Measurements from ENCODE around the gene PLEKHM2.

Gene PLEKHM2

DNA sequence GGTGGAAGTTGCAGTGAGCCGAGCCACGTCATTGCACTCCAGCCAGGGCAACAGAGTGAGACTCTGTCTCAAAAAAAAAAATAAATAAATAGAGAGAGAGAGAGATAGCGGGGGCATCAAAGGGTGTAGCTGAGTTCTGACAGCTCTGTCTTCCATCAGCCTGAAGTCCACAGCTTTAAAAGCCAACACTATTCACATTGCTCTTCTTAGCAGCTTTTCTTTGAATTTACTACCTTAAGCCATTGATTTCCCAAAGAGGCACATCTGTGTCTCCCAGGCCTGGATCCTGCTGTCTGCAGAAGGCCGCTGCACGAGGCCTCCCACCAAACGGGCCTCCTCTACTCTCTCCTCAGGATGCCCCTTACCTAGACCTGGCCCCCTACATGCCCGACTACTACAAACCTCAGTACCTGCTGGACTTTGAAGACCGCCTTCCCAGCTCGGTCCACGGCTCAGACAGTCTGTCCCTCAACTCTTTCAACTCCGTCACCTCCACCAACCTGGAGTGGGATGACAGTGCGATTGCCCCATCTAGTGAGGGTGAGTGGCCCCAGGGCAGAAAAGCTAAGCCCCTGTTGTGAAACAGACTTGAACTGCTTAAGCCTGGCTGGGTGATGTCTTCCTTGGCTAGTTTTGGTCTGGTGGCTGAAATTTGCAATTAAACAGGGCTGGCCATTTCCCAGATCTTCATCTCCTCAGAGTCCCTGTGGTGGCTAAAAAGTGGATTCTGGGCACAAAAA is 35.4 kb downstream of the PLEKHM2 start:
- H3K27me3 ChIP-seq (ENCODE audit: insufficient read depth, insufficient read length): no peaks in the 10 kb centered on the region

DNA sequence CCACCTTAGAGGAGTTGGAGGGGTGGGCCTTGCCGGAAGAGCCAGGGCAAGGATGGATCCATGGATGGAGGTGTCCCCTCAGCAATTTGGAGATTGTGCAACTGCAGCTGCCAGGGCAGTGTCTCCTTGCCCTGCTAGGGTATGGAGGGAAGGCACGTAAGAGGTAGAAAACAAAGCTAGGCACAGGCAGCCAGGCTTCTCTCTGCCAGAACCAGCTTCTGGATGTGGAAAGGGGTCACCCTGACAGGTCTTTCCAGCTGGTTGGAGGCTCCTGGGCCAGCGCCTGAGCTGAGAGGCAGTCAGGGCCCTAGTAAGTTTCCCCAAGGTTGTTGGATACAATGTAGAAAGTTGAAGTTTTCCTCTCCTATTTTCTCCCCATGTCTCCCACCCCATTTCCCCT is 36.7 kb downstream of the PLEKHM2 start:
- DNase-seq (ENCODE audit: low read depth, low spot score): no peak
- Histone ChIP-seq H3K9me3 (ENCODE audit: insufficient read depth, low read length) (no peaks in the 10 kb centered on the region), H3K27me3 (ENCODE audit: insufficient read depth, insufficient read length) (no peaks in the 10 kb centered on the region), H3K9ac (ENCODE audit: insufficient read length, low read depth) (no peak overlapping the region), H3K4me3 (ENCODE audit: insufficient read length, low read depth) (no peak overlapping the region), H3K36me3 (ENCODE audit: insufficient read depth, insufficient read length, low read length) (peaks cover 67% of the 10 kb centered on the region), H3K4me1 (ENCODE audit: insufficient read depth, insufficient read length) (peaks cover 8% of the 10 kb centered on the region)
- TF ChIP-seq ZNF274 (IDR thresholded peaks at IDR 0.05; ENCODE audit: low read depth, low read length) (no peak), SUZ12 (IDR thresholded peaks at IDR 0.05; ENCODE audit: extremely low read depth, insufficient read depth, insufficient read length) (no peak), YY1 (IDR thresholded peaks at IDR 0.05; ENCODE audit: insufficient read depth, insufficient read length) (no peak)

More for the DNA sequence above, 35.4 kb downstream of the PLEKHM2 start:
- Histone ChIP-seq H3K4me3 (ENCODE audit: insufficient read length, low read depth) (no peak overlapping the region), H3K4me1 (ENCODE audit: insufficient read depth, insufficient read length) (peaks cover 6% of the 10 kb centered on the region), H3K9ac (ENCODE audit: insufficient read length, low read depth) (no peak overlapping the region), H3K36me3 (ENCODE audit: insufficient read depth, insufficient read length, low read length) (peaks cover 57% of the 10 kb centered on the region), H3K9me3 (ENCODE audit: insufficient read depth, low read length) (no peaks in the 10 kb centered on the region)
- no peak for DNase-seq (ENCODE audit: low read depth, low spot score)
- TF ChIP-seq YY1 (IDR thresholded peaks at IDR 0.05; ENCODE audit: insufficient read depth, insufficient read length) (no peak), ZNF274 (IDR thresholded peaks at IDR 0.05; ENCODE audit: low read depth, low read length) (no peak), SUZ12 (IDR thresholded peaks at IDR 0.05; ENCODE audit: extremely low read depth, insufficient read depth, insufficient read length) (no peak)

DNA sequence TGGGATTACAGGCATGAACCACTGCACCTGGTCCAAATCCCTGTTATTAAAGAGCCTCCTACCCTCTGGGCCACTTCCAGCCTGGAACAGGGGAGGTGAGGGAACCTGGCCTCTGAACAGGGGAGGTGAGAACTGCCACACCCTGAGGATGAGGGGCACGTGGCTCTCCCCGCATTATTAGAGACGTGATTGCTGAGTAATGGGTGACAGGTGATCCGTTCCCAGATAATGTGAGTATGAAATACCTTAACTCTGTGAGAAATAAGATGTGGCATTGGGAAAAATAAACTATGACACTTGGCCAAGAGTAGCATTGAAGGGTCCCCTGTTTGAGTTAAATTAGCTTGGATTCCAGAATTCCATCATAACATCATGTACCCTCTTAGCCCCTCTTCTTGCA is 38.3 kb downstream of the PLEKHM2 start:
- H3K9me3 ChIP-seq (ENCODE audit: insufficient read depth, low read length): no peaks in the 10 kb centered on the region
- no peak for DNase-seq (ENCODE audit: low read depth, low spot score)
- H3K36me3 ChIP-seq (ENCODE audit: insufficient read depth, insufficient read length, low read length): peaks cover 68% of the 10 kb centered on the region
- no peak overlapping the region for H3K9ac ChIP-seq (ENCODE audit: insufficient read length, low read depth)
- no peaks in the 10 kb centered on the region for H3K27me3 ChIP-seq (ENCODE audit: insufficient read depth, insufficient read length)
- TF ChIP-seq SUZ12 (IDR thresholded peaks at IDR 0.05; ENCODE audit: extremely low read depth, insufficient read depth, insufficient read length) (no peak), YY1 (IDR thresholded peaks at IDR 0.05; ENCODE audit: insufficient read depth, insufficient read length) (no peak), ZNF274 (IDR thresholded peaks at IDR 0.05; ENCODE audit: low read depth, low read length) (no peak)
- H3K4me3 ChIP-seq (ENCODE audit: insufficient read length, low read depth): no peak overlapping the region
- peaks cover 8% of the 10 kb centered on the region for H3K4me1 ChIP-seq (ENCODE audit: insufficient read depth, insufficient read length)

DNA sequence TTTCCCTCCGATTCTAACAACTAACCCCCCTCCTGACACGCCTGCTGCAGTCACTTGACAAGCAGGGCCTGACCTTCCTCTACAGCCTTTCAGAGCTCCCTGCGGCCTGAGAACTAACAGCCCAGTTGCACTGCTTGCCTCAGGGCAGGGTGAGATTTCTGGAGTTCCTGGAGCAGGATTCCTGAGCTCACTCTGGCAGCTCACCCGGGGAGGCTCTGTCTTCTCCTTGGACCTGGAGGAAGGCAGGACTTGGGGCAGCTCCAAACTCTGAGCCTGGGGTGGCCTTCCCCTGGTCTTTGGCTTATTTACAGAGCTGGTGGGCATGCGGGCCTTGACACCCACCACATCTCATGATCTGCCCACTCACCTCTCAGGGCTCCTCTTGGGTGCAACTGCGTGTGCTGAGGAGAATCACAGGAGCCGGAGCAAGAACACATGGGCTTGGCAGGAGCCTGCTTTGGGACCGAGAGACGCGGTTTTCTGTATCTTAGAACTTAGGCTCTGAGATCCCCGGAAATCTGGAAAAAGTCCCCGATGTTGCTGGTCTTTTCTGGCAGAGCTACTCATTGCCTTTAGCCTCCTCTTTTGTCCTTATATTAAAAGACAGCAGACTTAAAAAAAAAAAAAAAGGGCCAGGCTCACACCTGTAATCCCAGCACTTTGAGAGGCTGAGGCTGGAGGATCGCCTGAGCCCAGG is 38.9 kb downstream of the PLEKHM2 start:
- Histone ChIP-seq H3K9me3 (ENCODE audit: insufficient read depth, low read length) (no peaks in the 10 kb centered on the region), H3K4me3 (ENCODE audit: insufficient read length, low read depth) (no peak overlapping the region), H3K27me3 (ENCODE audit: insufficient read depth, insufficient read length) (no peaks in the 10 kb centered on the region), H3K9ac (ENCODE audit: insufficient read length, low read depth) (no peak overlapping the region), H3K4me1 (ENCODE audit: insufficient read depth, insufficient read length) (peaks cover 8% of the 10 kb centered on the region), H3K36me3 (ENCODE audit: insufficient read depth, insufficient read length, low read length) (peaks cover 68% of the 10 kb centered on the region)
- TF ChIP-seq ZNF274 (IDR thresholded peaks at IDR 0.05; ENCODE audit: low read depth, low read length): no peak
- no peak for TF ChIP-seq YY1 (IDR thresholded peaks at IDR 0.05; ENCODE audit: insufficient read depth, insufficient read length)
- no peak for TF ChIP-seq SUZ12 (IDR thresholded peaks at IDR 0.05; ENCODE audit: extremely low read depth, insufficient read depth, insufficient read length)
- peak; percentile 9 for DNase-seq (ENCODE audit: low read depth, low spot score)

DNA sequence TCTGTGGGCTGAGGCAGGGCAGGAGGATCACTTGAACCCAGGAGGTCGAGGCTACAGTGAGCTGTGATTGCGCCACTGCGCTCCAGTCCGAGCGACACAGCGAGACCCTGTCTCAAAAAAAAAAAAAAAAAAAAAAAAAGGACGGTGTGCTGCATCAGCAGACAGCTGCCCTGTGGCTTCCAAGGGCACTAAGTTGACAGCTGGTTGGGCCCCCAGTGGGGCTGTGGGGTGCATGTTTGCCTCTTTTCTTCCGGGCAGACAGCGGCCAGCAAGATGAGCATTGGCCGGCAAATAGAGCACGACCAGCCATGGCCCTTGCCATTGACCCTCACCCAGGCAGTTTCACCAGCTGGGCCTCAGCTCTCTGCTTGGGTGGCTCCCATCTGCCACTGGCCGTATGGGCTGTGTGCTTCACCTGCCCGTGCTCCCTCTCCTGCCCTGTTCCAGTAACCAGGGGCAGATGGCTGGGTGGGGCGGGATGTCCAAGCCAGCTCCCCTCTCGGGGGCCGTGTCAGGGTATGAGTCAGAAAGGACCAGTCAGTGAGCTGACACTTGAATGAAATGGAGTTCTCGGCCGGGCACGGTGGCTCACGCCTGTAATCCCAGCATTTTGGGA is 39.6 kb downstream of the PLEKHM2 start:
- H3K4me3 ChIP-seq (ENCODE audit: insufficient read length, low read depth): no peak overlapping the region
- H3K9ac ChIP-seq (ENCODE audit: insufficient read length, low read depth): no peak overlapping the region
- DNase-seq (ENCODE audit: low read depth, low spot score): no peak
- H3K27me3 ChIP-seq (ENCODE audit: insufficient read depth, insufficient read length): no peaks in the 10 kb centered on the region
- no peaks in the 10 kb centered on the region for H3K9me3 ChIP-seq (ENCODE audit: insufficient read depth, low read length)
- peaks cover 70% of the 10 kb centered on the region for H3K36me3 ChIP-seq (ENCODE audit: insufficient read depth, insufficient read length, low read length)
- TF ChIP-seq SUZ12 (IDR thresholded peaks at IDR 0.05; ENCODE audit: extremely low read depth, insufficient read depth, insufficient read length): no peak
- peaks cover 6% of the 10 kb centered on the region for H3K4me1 ChIP-seq (ENCODE audit: insufficient read depth, insufficient read length)

DNA sequence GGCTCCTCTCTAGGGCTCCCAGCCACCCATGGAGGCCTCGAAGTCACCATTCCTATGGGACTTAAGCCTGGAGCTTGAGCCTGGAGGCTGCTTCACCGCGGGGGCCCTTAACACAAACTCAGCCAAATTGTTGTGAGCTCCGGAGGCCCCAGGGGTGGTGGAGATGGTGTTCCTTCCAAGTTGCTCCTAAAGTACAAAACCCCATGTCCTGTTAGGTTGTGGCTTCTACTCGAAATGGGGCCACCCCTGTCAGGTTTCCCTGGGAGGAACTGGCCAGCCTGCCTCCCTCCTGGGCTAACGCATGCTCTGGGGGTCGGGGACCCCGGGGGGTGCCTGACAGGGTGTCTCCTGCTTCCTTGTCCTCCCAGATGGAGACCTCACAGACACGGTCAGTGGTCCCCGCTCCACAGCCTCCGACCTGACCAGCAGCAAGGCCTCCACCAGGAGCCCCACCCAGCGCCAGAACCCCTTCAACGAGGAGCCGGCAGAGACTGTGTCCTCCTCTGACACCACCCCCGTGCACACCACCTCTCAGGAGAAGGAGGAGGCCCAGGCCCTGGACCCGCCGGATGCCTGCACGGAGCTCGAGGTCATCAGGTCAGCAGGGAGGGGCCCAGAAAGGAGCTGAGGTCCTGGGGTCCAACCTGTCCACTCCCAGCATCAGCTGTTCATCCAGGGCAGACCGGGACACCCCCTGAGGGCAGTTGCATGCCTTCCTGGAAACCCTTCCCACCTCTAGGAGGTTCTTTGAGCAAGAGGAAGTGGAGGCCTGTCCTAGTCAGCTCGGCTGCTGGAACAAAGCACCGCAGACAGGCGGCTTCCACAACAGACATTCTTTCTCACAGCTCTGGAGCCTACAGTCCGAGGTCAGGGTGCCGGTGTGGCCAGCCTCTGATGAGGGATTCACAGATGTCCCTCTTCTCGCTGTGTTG is 41.1 kb downstream of the PLEKHM2 start:
- Histone ChIP-seq H3K27me3 (ENCODE audit: insufficient read depth, insufficient read length) (no peaks in the 10 kb centered on the region), H3K4me1 (ENCODE audit: insufficient read depth, insufficient read length) (peaks cover 6% of the 10 kb centered on the region), H3K9me3 (ENCODE audit: insufficient read depth, low read length) (no peaks in the 10 kb centered on the region), H3K9ac (ENCODE audit: insufficient read length, low read depth) (no peak overlapping the region), H3K36me3 (ENCODE audit: insufficient read depth, insufficient read length, low read length) (peaks cover 71% of the 10 kb centered on the region), H3K4me3 (ENCODE audit: insufficient read length, low read depth) (no peak overlapping the region)
- TF ChIP-seq SUZ12 (IDR thresholded peaks at IDR 0.05; ENCODE audit: extremely low read depth, insufficient read depth, insufficient read length): no peak
- no peak for DNase-seq (ENCODE audit: low read depth, low spot score)
